GM18870 (cell line): ENCODE measurements around the gene FUBP3.

Experiments used
- ATAC-seq: cut with Tn5 transposase; IDR thresholded peaks from one replicate; pipeline ENCODE4 v1.9.1; 2021; ENCODE audit warnings: moderate library complexity; ENCODE audit not compliant: unreplicated experiment

The FUBP3 gene

GRCh38 chr9:130578865-130579737 is at the start of gene FUBP3:
Gene FUBP3 (plus strand): TSS chr9:130579577. CDS start chr9:130579681, 104 bp downstream.
- no peak for ATAC-seq

- ATAC-seq = no peak
Observed at GRCh38 chr9:130530938-130531337, 48.4 kb upstream of the FUBP3 start.

GRCh38 chr9:130531670-130532069 is 47.7 kb upstream of the FUBP3 start:
- no peak for ATAC-seq

- no peak for ATAC-seq
Observed at GRCh38 chr9:130532426-130533080, 46.8 kb upstream of the FUBP3 start.

- ATAC-seq = no peak
Observed at GRCh38 chr9:130535818-130536521, 43.4 kb upstream of the FUBP3 start.

GRCh38 chr9:130536701-130537107 is 42.7 kb upstream of the FUBP3 start:
- ATAC-seq = no peak

GRCh38 chr9:130537346-130538050 is 41.9 kb upstream of the FUBP3 start:
- no peak for ATAC-seq

GRCh38 chr9:130539420-130540223 is 39.8 kb upstream of the FUBP3 start:
- ATAC-seq = no peak

GRCh38 chr9:130541533-130541932 is 37.8 kb upstream of the FUBP3 start:
- no peak for ATAC-seq

GRCh38 chr9:130542038-130542437 is 37.3 kb upstream of the FUBP3 start:
- ATAC-seq = no peak

GRCh38 chr9:130542457-130543228 is 36.7 kb upstream of the FUBP3 start:
- ATAC-seq = no peak

GRCh38 chr9:130543368-130543767 is 36.0 kb upstream of the FUBP3 start:
- ATAC-seq = no peak

- no peak for ATAC-seq
Observed at GRCh38 chr9:130543859-130544258, 35.5 kb upstream of the FUBP3 start.

GRCh38 chr9:130544364-130544763 is 35.0 kb upstream of the FUBP3 start:
- ATAC-seq = no peak

GRCh38 chr9:130548103-130548502 is 31.3 kb upstream of the FUBP3 start:
- ATAC-seq = no peak

- no peak for ATAC-seq
Observed at GRCh38 chr9:130549093-130549735, 30.2 kb upstream of the FUBP3 start.

GRCh38 chr9:130554606-130555005 is 24.8 kb upstream of the FUBP3 start:
- no peak for ATAC-seq

- no peak for ATAC-seq
Observed at GRCh38 chr9:130555061-130555460, 24.3 kb upstream of the FUBP3 start.

- no peak for ATAC-seq
Observed at GRCh38 chr9:130555968-130556367, 23.4 kb upstream of the FUBP3 start.
